CD4-positive, alpha-beta T cell (primary cell): ENCODE data around the gene RPL36A. TPM values are rescaled to one million over a fixed set of nuclear protein-coding genes. Genes with fewer than 3 reads are reported as not detected.

Experiments used
- ATAC-seq: fragments of 200-7000 bp; cut with Tn5 transposase; one replicate; pipeline ENCODE4 v1.10.0; 2022; ENCODE audit warnings: mild to moderate bottlenecking; ENCODE audit not compliant: poor library complexity
- CTCF ChIA-PET: fragments of 350-600 bp; sonication (Branson Sonifier 250); formaldehyde crosslinking; loops from one replicate; lab custom pipeline; 2021; ENCODE audit warnings: antibody characterized with exemption, inconsistent platforms; lab: Charles Lee
- POLR2A ChIA-PET: fragments of 350-600 bp; sonication (Branson Sonifier 250); formaldehyde crosslinking; loops from one replicate; lab custom pipeline; 2021; ENCODE audit warnings: antibody characterized with exemption, inconsistent platforms; lab: Charles Lee
- DNase-seq, 14 experiments: peaks; one replicate each; pipeline ENCODE4 v3.0.0-alpha.2; 2013 to 2020; ENCODE audit warnings: mixed read lengths in 2 of 14
- H3K27ac ChIP-seq, 2 donors: one replicate each; pipeline versions ENCODE4 v1.5.1 to v1.7.0; 2013; ENCODE audit warnings: low read length in 2 of 2, low read depth in 1 of 2, mild to moderate bottlenecking in 1 of 2
- H3K27me3 ChIP-seq, 2 experiments: 1 replicate in 1 of 2; 2 replicates in 1 of 2; pipeline versions ENCODE4 v1.6.1 to v1.7.0; 2013; ENCODE audit warnings: low read length in 2 of 2, control low read depth in 1 of 2, mild to moderate bottlenecking in 1 of 2, moderate library complexity in 1 of 2; ENCODE audit not compliant: insufficient read depth in 2 of 2, control insufficient read depth in 1 of 2
- H3K36me3 ChIP-seq: one replicate; pipeline ENCODE4 v1.6.1; 2013; ENCODE audit warnings: low read length, control low read depth; ENCODE audit not compliant: insufficient read depth
- H3K4me1 ChIP-seq: one replicate; pipeline ENCODE4 v1.6.1; 2013; ENCODE audit warnings: low read length, control low read depth; ENCODE audit not compliant: insufficient read depth
- H3K4me3 ChIP-seq: one replicate; pipeline ENCODE4 v1.5.1; 2013; ENCODE audit warnings: mild to moderate bottlenecking, low read length, moderate library complexity
- H3K9me3 ChIP-seq, 2 experiments: 1 replicate in 1 of 2; 2 replicates in 1 of 2; pipeline versions ENCODE4 v1.6.1 to v1.7.0; 2013; ENCODE audit warnings: low read length in 2 of 2, mild to moderate bottlenecking in 2 of 2, control low read depth in 1 of 2, moderate library complexity in 1 of 2; ENCODE audit not compliant: control insufficient read depth in 1 of 2, insufficient read depth in 1 of 2
- H3K27ac Mint-ChIP-seq: one replicate; pipeline ENCODE4 v1.8.0; 2020; ENCODE audit warnings: mixed read lengths
- H3K27me3 Mint-ChIP-seq: one replicate; pipeline ENCODE4 v1.8.0; 2021; ENCODE audit warnings: mixed read lengths
- H3K36me3 Mint-ChIP-seq: one replicate; pipeline ENCODE4 v1.8.0; 2021; ENCODE audit warnings: low read depth, mixed read lengths
- H3K4me1 Mint-ChIP-seq: one replicate; pipeline ENCODE4 v1.8.0; 2021; ENCODE audit warnings: low read depth, mixed read lengths
- H3K4me3 Mint-ChIP-seq: one replicate; pipeline ENCODE4 v1.8.0; 2020; ENCODE audit warnings: mild to moderate bottlenecking, mixed read lengths
- H3K9me3 Mint-ChIP-seq: one replicate; pipeline ENCODE4 v1.8.0; 2020; ENCODE audit warnings: mixed read lengths
- CTCF ChIP-seq: fragments of 200-600 bp; IDR thresholded peaks from one replicate; pipeline ENCODE4 v1.8.0; 2022; ENCODE audit warnings: antibody characterized with exemption, mild to moderate bottlenecking
- intact Hi-C, 2 experiments: fragments of 100-400 bp; cut with DNase I in 1 of 2; cut with micrococcal nuclease in 1 of 2; formaldehyde crosslinking; loops; one replicate each; pipeline versions ENCODE4 v1.15.1 to v1.9.0; 2023 to 2025; cut with DNase I, micrococcal nuclease
- total RNA-seq, 174 experiments: library from RNA in 2 of 174; stranded (reverse) in 2 of 174; gene quantifications; one replicate each; pipeline ENCODE4 v1.2.3 and lab custom pipeline; 2021 to 2026

The RPL36A gene
- total RNA-seq, 2 experiments from 2014 or later: 417 to 536 TPM

GRCh38 chrX:101415180-101416145 lies 24.7 kb downstream of the RPL36A start:
- Histone ChIP-seq H3K27me3 (no peaks in the 10 kb centered on the region), H3K9me3 (no peaks in the 10 kb centered on the region), H3K4me1 (peaks cover 36% of the 10 kb centered on the region), H3K4me3 (no peak overlapping the region), H3K27ac (peak overlapping the region; percentile 21 to 55), H3K36me3 (peaks cover 25% of the 10 kb centered on the region)
- Mint-ChIP-seq H3K9me3 (no peaks in the 10 kb centered on the region), H3K4me3 (peak overlapping the region; percentile 84), H3K27ac (peak overlapping the region; percentile 80), H3K36me3 (peaks cover 45% of the 10 kb centered on the region), H3K27me3 (no peaks in the 10 kb centered on the region), H3K4me1 (peaks cover 65% of the 10 kb centered on the region)
- peak in 5 of 14 experiments; percentile 11 to 84 (median 76) for DNase-seq
- POLR2A ChIA-PET: interaction anchor here (3.5 kb wide), 1 partner anchor 25 kb away, joined by 12 read pairs; the partner anchor contains the start of gene RPL36A
- intact Hi-C loops: loop anchor here (2.0 to 10.0 kb wide), 9 partner anchors 68 to 1447 kb away; partner anchors contain the start of genes ZMAT1 (in 2 of the 2), GPRASP1 (in 1 of the 2) and TIMM8A (in 1 of the 2)
- peak; percentile 64 for TF ChIP-seq CTCF
- CTCF ChIA-PET: interaction anchor here (0.9 to 2.9 kb wide), 2 partner anchors 14 to 25 kb away, joined by 3 to 12 read pairs; partner anchors contain the start of gene RPL36A
- peak; percentile 81 for ATAC-seq

DNA sequence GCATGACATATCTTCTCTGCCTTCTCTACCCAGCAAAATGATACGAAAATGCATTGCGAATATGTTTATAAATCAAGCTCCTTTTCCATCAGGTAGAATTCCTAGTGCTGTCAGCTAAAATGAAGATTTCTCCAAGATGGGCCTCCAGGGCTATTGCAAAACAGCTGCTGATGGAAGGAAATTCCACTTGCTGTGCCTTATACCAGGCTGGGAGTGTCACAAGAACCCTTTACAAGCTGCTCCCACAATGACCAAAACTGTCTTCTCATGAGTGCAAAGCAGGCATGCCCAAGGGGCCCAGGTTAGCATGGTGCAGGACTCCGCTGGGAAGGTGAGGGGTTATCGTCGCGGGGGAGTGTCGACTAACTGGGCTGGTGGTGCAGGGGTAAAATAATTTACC lies 25.9 kb downstream of the RPL36A start:
- Mint-ChIP-seq H3K9me3 (no peaks in the 10 kb centered on the region), H3K4me1 (peaks cover 67% of the 10 kb centered on the region)
- CTCF ChIA-PET: interaction anchor here (2.9 kb wide), 1 partner anchor 26 kb away, joined by 12 read pairs; the partner anchor contains the start of gene RPL36A

More for the DNA sequence above, 25.9 kb downstream of the RPL36A start:
- ATAC-seq (no peak), DNase-seq (no peak)
- POLR2A ChIA-PET: interaction anchor here (2.2 to 3.5 kb wide), 3 partner anchors 26 to 515 kb away, joined by 5 to 16 read pairs (median 12); partner anchors contain the start of genes ARMCX4, RPL36A and ZMAT1
- H3K36me3 Mint-ChIP-seq: peaks cover 48% of the 10 kb centered on the region
- peak overlapping the region; percentile 96 for H3K27ac Mint-ChIP-seq
- Histone ChIP-seq H3K4me1 (peaks cover 27% of the 10 kb centered on the region), H3K9me3 (no peaks in the 10 kb centered on the region), H3K27ac (no peak overlapping the region), H3K27me3 (no peaks in the 10 kb centered on the region), H3K36me3 (peaks cover 23% of the 10 kb centered on the region), H3K4me3 (no peak overlapping the region)
- intact Hi-C loops: loop anchor here (5.0 to 10.0 kb wide), 6 partner anchors 69 to 1446 kb away; partner anchors contain the start of genes ZMAT1 (in 2 of the 2), GPRASP1 (in 1 of the 2) and TIMM8A (in 1 of the 2)
- no peak for TF ChIP-seq CTCF
- peak overlapping the region; percentile 94 for H3K4me3 Mint-ChIP-seq
- no peaks in the 10 kb centered on the region for H3K27me3 Mint-ChIP-seq
